Measurements from ENCODE around the gene RPRD1B.

RPRD1B gene

DNA sequence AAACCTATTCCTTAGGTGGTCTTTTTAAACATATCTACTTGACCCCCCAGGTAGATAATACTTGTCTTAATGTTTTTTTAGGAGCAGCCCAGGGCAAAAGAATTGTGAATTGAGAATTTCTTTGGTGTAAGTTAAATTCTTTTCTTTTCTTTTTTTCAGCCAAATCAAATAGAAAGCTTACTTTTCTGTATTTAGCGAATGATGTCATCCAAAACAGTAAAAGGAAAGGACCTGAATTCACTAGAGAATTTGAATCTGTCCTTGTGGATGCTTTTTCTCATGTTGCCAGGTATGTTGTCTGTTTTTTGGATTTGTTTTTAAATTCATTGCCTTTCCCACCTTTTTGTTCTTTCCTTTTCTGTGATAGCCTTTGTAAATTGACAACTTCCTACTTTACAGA lies 6.7 kb downstream of the RPRD1B start:
- DNase-seq = no peak

DNA sequence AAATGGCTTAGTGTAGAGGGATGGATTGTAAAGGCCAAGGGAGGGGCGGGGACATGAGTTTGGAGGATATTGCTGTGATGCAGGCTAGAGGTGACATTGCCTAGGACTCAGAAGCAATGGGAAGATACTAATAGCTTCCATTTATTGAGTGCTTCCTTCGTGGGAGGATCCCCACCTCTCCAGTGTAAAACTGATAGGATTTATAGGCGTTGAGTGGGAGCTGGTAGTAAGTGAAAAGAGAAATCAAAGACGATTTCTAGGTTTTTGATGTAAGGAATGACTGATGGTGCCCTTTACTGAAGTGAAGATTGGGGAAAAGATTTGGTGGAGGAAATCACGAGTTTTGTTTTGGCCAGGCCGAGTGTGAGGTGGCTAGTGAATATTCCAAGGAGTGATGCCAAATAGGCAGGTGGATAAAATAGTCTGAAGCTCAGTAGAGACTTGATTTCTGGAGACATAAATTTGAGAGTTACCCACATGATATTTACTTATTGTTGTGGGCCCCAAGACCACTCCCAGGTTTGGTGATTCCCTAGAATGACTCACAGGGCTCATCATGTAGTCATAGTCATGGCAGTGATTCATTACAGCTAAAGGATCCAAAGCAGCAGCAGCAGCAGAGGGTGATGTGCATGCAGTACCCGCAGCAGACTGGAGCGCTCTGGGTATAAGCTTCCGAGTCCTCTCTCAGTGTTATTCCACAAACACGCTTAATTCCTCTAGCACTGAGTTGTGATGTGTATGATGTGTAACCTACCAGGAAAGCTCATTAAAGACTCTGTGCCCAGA lies 10.2 kb downstream of the RPRD1B start:
- no peak for DNase-seq

DNA sequence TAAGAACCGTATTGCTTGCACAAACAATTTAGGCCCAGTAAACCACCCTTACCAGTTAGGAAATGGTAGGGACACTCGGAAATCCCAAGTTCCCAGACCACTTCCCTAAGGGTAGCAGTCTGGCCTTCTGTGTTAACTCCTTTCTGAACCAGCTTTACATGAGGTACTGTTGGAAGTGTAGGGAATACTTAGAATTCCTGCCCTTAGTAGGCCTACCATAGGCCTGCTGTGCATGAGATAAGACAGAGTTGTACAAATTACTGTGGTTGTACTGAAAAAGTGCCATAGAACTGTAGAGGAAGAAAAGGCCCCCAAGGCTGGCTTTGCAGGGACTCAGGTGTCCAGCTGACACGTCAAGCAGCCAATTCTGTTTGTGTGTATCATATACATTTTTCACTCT lies 11.1 kb downstream of the RPRD1B start:
- no peak for DNase-seq

DNA sequence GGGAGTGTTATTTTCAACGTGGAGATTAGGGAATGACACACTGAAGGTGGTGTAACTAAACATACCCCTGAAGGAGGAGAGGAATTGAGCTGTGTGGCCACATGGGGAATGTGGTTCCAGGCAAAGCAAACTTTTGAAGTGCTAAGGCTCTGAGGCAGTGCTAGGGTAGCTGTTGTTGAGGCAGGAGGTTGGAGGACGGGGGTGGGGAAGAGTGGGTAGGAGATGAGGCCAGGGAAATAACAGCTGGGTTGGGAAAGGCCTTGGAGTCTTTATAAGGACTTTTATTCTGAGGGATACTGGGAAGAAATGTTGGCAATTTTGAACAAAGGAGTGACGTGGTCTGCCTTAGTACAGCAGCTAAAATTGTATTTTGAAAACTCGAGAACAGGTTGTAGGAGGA lies 13.0 kb downstream of the RPRD1B start:
- no peak for DNase-seq

DNA sequence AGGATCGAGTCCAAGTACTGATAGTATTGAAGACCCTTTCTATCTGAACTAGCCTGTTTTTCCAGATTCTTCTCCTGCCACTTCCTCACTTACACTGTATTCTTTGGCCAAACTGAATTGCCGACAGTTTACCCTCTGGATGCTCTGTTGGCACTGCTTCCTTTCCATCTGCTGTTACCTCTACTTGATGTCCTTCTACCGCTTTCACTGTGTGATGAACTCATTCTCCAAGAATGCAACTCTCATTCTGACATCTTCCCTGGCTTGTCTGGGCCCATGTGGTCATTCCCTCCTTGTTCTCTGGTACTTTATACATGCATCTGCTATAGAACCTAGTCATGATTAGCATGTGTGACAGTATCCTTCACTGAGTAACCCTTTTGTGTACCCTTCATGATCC lies 16.3 kb downstream of the RPRD1B start:
- DNase-seq = no peak

DNA sequence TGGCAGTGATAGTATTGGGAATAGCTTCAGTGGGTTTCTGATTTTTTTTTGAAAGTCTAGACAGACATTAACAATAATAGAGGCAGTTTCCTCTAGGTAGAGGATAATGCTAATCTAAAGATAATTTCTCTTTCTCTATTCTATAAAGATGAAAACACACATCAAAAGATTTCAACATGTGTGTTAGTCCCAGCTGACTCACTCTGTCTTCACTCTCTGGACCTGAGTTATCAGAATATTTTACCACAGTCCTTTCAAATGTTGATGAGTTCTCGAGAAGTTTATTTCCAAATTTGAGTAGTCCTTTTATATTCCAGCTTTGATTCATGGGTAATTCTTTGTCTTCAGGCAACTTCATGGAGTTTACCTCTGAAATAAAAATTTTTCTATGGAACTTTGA lies 17.1 kb downstream of the RPRD1B start:
- DNase-seq = no peak

DNA sequence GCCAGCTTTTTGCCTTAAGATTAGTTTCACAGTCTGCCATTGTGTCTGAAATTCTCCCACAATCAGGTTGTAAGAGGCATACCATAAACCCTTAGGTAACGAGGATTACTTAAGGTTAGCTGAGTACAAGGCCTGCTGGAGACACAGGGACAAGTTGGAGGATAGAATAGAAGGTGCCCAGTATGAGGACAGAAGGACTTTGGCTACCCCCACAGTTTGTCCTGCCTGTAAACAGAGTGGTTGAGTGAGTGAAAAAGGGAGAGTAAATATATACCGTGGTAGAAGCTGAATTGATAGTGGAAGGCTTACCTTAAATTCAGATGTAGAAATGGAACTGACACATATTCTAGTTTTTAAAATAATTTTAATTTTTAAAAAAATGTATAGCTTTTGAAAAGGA lies 19.3 kb downstream of the RPRD1B start:
- DNase-seq = no peak

DNA sequence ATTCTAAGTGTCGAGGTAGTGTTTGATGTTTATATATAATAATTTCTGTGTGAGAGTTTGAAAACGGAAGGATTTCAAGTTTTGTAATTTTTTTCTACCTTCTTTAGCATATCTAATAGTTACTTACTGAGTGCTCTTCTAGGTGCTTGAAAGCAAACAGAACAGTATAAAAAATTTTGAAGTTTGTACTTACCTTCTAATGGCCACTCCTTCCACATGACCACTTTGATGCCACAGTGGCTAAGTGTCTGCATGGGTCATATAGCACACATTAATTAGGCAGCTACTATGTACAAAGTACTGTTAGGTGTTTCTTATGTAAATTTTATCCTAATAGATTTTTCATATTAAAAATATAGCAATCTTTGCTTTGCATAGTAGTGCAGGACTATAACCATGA lies 21.1 kb downstream of the RPRD1B start:
- DNase-seq = no peak

DNA sequence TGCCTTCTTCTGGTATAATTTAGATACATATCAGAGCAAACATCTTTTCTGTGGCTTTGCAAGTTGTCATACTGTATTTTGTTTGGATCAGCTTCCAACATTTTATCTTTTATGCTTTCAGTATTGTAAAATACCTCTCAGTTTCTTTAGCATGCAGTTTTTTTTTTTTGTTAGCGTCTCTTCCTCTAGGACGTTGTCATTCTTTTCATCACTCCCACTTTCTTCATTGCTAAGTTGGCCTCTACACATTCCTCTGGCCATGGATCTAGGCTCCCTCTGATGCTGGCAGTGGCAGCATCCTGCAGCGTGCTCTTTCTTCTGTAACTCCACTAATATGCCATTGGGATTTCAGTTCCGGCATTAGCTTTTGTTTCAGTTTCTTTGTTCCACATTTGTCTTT lies 21.7 kb downstream of the RPRD1B start:
- DNase-seq = no peak

DNA sequence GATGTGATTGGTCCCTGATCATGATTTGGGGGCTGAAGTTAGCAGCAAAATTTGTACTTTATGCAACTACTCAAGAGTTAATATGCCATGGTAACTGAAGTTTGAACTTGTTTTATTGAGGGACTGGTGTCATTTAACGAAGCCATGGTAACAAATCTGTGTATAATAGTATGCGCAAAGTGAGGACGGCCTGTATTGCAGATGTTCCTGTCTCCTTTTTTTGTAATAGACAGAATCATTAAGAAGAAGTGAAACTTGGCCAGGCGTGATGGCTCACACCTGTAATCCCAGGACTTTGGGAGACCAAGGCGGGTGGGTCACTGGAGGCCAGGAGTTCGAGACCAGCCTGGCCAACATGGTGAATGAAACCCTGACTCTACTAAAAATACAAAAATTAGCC lies 22.3 kb downstream of the RPRD1B start:
- DNase-seq = no peak

DNA sequence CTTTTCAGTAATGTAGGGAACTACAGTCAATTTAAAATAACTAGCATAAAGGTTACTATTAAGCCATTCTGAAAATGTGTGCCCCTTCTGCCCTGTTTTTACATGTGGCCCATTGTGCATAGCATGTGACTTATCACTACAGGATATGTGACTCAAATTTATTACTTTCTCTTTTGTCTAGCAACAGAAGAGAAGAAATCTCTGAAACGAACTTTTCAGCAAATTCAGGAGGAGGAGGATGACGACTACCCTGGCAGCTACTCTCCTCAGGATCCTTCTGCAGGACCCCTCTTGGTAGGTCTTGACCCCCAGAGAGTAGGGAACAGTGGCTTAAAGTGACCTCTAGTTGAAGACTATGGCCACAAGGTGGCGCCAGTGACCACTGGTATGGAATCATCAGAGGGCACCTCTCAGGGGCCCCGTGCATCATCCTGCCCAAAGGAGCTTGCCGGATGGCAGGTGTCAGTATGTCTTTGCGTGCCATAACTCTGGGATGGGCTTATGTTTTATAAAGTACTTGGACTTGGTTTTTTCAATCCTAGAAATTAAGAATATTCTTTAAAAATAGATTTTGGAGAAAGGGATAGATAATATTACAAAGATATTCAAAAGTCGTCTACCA lies 23.9 kb downstream of the RPRD1B start:
- peak; percentile 38 for DNase-seq

DNA sequence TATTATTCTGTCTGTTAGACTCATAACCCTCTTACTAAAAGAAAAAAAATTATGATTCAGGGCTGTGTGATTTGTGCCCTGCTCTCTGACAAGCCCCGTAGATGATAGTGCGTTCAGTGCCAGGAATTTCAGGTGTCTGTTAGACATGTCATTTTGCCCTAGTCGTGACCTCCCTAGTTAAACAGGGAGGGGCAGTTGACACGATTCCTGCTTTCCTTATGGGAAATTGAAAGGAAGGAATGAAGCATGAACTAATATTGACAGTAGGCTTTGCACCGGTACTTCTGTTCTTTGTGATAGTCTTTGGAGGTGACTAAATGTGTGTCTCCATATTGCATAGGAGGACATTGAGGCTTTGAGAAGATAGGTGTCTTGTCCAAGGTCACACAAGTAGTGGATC lies 26.3 kb downstream of the RPRD1B start:
- DNase-seq = no peak

DNA sequence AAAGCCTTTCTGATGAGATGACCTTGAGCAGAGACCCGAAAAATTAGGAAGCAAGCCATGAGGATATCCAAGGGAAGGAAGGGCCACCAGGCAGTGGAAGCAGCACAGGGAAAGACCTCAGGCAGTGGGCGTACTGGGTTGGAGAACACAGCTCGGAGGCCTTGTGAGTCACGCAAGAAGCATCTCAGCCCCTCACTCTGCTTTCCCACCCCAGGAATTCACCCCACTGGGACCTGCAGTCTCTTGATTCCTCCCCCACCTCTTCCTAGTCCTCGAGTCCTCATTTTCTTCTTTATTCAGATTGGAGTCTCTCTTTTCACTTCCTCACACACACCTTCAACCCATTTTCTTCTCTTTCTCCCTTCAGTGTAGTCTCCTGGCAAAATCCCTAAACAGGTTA lies 27.0 kb downstream of the RPRD1B start:
- no peak for DNase-seq

DNA sequence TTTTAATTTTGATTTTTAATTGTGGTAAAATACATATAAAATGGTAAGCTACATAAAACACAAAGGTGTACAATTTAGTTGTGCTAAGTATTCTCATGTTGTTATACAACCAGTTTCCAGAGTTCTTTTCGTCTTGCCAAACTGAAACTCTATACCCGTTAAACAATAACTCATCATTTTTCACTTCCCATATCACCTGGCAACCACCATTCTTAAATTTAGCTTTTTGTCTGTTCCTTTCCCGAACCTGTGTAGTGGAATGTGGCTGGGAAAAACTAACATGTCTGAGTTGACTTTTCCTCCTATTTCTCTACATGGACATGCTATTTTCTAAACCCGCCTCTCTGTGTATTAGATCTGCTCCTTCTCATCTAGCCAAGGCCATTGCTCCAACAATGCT lies 27.6 kb downstream of the RPRD1B start:
- no peak for DNase-seq

DNA sequence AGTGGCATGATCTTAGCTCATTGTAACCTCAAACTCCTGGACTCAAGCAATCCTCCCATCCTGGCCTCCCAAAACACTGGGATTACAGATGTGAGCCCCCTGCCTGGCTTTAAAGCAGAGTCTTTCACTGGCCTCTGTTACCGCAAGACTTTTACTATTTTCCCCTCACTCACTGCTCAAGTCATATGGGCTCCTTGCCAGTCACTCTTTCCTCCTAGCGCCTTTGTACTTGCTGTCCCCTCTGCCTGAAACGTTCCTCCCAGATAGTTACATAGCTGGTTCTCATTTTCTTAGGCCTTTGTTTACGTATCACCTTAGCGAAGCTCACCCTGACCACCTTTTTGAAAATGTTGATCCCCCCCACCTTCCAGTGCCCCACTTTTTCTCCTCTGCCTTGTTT lies 29.3 kb downstream of the RPRD1B start:
- DNase-seq = no peak

DNA sequence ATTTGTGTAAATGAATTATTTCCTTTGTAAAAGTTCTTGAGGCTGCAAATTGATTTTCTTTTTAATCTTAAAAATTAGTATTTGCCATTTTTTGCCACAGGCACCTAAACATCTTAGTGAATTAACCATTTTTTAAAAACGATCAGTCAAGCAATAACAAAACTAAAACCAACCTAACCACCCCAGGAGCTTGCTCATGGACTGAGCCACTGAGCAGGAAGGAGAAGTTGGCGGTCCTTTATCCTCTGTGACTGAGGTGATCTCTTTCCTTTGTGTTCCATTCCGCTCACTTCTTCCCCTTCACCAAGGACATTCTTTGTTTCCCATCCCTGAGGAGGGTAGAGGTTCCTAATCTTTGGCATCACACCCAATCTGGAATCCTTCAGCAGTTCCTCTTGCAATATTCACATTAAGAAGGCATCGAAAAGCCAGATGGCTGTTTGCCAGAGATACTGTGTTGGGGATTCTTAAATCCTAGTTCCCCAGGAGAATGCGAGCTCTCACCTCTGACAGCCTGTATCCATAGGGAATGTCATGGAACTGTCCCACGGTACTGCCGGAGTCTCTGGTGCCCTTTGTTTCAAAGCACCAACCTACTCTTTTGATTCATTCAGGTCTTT lies 30.5 kb downstream of the RPRD1B start:
- DNase-seq = no peak

DNA sequence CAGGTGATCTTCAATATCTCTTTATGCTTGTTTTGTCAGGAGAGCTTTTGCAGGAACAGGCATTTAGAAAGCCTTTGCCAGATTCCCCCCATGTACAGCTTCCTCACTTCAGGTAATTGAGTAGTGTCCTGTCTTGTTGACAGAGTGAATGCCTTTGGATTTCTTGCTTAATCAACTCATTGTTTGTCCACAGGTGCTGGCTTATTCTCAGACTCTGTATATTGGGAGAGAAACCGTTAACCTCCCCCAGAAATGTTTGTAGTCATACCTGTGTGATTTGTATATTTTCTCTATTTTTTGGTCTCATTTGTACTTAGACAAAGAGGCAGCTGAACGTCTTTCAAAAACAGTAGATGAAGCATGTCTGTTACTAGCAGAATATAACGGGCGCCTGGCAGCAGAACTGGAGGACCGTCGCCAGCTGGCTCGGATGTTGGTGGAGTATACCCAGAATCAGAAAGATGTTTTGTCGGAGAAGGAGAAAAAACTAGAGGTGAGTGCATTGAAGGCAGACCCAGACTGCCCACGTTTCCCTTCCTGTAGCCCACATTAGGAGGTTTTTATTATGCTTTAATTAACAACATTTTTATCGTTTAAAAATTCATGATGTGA lies 32.3 kb downstream of the RPRD1B start:
- DNase-seq = no peak

DNA sequence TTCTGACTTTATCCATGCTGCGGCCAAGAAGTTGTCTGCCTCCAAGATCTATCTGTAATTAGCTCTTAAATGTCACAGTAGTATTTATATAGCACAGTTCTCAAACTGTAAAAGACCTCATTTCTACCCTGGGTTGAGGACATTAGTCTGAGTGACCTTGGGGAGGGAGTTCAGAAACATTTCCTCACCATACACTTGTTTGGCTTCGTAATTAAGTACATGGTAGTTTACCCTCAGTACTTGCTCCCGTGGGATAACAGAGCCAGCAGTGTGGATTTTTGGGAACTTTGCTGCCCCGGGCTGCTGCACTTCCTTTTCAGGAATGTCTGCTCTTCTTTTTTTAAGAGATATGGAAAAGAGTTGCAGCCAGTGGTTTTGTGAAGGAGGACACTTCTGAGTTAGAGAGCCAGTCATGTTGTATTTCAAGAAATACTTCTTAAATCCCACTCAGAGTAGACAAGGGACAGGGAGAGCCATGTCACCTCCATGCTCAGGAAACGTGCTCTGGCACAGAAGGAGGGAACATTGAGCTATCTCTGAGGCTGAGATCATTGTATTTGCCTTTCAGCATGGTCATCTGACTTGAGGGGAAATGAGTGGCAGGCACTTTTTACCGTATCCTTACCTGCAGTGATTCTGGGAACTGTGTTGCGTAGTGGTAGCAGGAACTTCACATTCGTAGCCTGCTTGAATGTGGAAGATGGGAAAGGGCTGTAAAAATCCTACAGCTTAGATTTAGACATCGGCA lies 33.6 kb downstream of the RPRD1B start:
- DNase-seq = no peak

DNA sequence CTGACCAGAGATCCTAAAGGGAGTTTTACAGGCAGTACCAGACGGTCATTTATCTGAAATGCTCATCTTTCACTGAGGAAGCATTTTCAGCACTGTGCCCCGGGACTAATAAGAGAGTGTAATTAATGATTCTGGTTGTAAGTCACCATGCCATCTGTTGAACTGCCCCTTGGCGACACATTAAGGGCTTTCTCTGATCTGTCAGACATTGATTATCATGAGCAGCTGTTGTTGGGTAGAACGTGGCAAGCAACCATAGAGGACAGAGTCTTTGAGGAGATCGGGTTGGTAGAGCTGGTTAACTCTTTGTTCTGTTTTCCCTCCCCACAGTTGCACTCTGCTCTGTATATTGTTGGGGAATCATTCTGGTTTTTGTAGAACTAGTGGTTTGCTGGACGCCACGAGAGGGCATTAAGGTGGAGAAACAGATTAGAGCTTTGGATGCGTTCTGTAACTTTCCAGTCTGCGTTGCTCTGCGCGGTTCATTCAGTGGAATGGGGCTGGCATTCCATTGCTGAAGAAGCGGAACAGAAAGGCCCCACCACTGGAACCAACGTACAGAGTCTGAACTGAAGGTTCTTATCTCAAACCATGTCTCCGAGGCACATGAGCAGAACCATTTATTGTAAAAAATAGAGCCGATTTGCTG lies 34.3 kb downstream of the RPRD1B start:
- DNase-seq = no peak

DNA sequence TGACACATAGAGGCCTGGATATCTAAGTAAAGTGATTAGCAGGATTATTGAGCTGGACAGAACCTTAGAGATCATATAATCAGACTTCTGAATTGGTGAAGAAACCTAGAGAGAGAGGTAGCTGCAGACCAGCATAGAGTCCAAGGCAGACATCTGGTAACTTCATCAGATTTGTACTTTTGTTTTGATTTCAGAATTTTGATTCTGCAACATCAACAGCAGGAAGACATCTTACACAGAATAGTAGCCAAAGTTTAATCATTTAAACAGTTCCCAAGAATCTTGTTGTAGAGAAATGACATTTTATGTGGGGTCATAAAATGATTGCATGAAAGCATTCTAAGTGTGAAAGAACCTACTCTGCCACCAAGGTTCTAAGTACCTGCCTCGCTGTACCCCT lies 39.4 kb downstream of the RPRD1B start:
- no peak for DNase-seq

DNA sequence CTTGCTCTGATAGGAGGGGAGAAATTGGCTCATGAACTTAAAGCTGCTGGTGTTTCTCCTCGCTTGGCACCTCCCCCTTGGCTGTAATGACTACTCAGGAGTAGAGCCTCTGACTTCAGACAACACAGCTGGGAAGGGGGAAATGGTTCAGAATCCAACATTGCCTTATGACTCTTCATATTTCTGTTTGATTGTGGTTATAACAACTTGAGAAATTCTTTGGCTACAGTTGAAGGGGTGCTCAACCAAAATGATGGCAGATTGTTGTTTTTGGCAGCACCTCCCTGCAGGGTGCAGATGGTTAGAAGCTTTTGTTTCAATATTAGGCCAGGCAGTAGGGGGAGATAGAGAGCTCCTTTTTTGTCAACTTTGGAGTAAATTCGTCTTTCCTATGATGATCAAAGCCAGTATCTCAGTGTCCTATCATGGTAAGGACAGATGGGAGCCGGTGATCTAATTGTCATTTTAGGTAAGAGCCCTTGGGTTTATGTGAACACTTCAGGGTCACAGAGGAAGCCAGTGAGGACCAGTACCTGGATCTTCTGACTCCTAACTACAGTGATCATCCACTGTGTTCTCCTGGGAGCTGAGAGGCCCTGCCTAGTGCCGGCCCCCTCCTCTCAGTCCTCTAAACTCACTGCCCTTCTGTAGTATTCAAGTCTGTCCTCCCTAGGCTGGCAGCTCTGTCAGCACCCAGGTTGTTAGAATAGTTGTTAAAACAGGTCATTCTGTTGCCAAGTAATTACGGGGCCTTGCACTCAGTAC lies 39.9 kb downstream of the RPRD1B start:
- DNase-seq = no peak

All from GDM1 (cell line).